CD4-positive, alpha-beta T cell treated with Interleukin-10 for 1 hour (primary cell): ENCODE measurements around the gene TMEM209.
"Not testable (repeated sequence)": the region's sequence is repeated elsewhere in the genome, so short reads cannot be mapped to it uniquely, and the experiment has no call there.

Source experiments
- DNase-seq: peaks from one replicate; pipeline ENCODE4 v3.0.0-alpha.2; 2020

TMEM209 gene

DNA sequence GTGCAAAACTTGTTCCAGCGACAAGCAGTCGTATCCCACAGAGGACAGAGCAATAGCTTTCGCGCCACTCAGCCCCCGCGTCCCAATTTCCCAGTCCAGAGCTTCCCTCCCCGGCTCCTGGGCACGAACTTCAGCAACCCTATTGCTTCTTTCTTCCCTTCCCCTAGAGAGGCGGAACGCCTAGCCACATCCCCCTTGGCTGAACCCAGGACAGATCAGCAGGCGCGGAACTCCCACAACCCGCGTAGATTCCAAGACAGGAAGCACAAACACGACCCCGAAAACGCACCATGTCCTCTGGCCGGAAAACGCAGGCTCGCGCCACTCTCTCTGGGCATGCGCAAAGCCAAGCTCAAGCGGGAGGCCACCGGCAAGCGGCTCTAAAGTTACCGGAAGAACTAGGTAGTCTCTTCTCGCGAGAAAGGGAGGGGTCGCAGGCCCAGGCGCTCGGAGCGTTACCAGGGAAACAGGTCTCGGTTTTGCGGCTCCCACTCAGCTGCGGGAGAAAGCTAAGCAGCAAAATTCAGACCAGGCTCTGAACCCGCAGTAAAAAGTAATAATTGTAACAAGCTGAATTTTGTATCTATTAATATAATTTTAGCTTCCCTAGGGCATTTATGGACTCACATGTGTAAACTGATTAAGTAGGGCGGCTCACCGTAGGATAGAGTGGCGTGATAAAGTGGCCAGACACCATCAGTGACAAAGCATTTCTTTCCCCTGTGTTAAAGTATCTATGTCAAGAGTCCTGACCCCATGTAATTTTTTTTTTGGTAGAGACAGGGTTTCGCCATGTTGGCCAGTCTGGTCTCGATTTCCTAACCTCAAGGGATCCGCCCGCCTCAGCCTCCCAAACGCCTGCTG lies at the start of gene TMEM209:
Gene TMEM209, minus strand, starts transcription at position 323 of the 864 bp plus-strand sequence. Its CDS starts 31 bp downstream, at position 292.
- peak; percentile 96 for DNase-seq

DNA sequence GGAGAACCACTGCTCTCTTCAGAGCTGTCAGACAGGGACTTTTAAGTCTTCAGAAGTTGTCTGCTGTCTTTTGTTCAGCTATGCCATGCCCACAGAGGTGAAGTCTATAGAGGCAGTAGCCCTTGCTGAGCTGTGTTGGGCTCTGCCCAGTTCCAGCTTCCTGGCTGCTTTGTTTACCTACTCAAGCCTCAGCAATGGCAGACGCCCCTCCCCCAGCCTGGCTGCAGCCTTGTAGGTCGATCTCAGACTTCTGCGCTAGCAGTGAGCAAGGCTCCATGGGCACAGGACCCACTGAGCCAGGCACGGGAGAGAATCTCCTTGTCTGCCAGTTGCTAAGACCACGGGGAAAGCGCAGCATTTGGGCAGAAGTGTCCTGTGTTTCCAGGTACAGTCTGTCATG lies 49.3 kb upstream of the TMEM209 start:
- no peak for DNase-seq

DNA sequence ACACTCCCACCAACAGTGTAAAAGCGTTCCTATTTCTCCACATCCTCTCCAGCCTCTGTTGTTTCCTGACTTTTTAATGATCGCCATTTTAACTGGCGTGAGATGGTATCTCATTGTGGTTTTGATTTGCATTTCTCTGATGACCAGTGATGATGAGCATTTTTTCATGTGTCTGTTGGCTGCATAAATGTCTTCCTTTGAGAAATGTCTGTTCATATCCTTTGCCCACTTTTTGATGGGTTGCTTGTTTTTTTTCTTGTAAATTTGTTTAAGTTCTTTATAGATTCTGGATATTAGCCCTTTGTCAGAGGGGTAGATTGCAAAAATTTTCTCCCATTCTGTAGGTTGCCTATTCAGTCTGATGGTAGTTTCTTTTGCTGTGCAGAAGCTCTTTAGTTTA lies 44.4 kb upstream of the TMEM209 start:
- DNase-seq, result not testable (repeated sequence)

DNA sequence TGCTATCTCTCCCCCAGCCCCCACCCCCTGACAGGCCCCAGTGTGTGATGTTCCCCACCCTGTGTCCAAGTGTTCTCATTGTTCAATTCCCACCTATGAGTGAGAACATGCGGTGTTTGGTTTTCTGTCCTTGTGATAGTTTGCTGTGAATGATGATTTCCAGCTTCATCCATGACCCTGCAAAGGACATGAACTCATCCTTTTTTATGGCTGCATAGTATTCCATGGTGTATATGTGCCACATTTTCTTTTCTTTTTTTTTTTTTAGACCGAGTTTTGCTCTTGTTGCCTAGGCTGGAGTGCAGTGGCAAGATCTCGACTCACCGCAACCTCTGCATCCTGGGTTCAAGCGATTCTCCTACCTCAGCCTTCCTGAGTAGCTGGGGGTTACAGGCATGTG lies 43.6 kb upstream of the TMEM209 start:
- not testable (repeated sequence) for DNase-seq

DNA sequence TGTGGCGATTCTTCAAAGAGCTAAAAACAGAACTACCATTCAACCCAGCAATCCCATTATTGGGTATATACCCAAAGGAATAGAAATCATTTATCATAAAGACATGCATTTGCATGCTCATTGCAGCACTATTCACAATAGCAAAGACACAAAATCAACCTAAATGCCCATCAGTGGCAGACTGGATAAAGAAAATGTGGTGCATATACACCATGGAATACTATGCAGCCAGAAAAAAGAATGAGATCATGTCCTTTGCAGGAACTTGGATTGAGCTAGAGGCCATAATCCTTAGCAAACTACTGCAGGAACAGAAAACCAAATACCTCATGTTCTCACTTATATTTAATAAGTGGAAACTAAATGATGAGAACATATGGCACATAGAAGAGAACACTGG lies 41.3 kb upstream of the TMEM209 start:
- not testable (repeated sequence) for DNase-seq

DNA sequence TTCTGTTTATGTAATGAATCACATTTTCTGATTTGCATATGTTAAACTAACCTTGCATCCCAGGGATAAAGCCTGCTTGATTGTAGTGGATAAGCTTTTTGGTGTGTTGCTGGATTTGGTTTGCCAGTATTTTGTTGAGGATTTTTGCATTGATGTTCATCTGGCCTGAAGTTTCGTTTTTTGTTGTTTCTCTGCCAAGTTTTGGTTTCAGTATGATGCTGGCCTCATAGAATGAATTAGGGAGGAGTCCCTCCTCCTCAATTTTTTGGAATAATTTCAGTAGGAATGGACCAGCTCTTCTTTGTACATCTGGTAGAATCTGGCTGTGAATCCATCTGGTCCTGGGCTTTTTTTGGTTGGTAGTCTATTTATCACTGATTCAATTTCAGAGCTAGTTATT lies 38.3 kb upstream of the TMEM209 start:
- DNase-seq, result not testable (repeated sequence)

DNA sequence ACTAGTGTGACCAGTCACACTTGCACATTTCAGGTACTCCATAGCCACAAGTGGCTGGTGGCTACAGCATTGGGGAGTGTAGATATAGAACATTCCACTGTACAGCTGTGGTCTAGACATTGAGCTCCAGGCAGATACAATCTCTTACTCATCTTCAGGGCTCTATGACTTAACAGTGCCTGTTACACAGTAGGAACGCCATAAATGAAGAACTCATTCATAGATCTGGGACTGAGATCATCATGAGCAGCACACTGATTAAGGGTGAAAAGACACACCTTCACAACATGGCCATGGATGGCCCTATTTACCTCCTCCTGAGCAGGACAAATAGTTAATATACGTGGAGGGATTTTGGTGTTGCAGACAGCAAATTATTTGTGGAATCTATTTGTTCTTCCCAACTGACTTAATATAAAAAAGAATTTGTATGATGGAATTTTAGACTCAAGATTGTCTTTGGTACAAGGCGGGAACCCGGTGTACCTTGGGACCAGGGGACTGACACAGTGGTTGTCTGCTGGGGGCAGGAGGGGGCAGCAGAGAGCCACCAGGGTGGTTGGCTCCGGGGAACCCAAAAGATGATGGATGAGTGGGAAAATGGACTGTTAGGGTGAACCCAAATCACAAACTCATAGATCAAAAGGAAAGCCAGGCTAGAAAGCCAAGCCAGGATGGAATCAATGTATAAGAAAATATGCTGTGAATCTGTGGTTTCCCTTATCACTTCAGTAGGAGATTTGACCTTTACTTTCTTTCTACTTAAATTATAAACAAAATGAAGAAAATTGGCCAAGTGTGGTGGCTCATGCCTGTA lies 37.2 kb upstream of the TMEM209 start:
- DNase-seq, result peak; percentile 38

DNA sequence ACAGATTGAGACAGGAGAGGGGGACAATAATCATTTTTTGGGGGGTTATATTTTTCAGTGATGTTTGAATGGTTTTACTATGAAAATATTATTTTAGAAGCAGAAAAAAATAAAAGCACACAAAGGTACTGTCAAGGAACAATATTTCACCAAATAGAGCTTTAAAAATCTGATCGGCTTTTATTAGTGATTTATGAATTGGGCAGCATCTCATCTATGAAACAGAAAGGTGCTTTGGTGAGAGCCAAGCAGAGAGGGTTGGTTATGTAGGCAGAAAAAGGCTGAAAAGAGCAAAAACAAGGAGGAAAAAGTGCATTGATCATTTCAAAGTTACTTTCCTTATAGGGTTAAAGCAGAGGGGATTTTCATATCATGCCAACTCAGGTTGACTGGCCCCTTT lies 35.0 kb upstream of the TMEM209 start:
- DNase-seq, result no peak

DNA sequence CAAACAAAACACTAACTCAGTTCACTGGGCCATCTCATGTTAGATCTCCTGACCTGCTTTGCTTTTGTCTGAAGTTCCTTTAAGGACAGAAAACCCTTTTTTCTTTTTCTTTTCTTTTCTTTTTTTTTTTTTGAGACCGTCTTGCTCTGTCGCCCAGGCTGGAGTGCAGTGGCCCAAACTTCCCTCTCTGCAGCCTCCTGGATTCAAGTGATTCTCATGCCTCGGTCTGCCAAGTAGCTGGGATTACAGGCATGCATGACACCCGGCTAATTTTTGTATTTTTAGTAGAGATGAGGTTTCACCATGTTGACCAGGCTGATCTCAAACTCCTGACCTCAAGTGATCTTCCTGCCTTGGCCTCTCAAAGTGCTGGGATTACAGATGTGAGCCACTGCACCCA lies 31.2 kb upstream of the TMEM209 start:
- DNase-seq, result not testable (repeated sequence)

DNA sequence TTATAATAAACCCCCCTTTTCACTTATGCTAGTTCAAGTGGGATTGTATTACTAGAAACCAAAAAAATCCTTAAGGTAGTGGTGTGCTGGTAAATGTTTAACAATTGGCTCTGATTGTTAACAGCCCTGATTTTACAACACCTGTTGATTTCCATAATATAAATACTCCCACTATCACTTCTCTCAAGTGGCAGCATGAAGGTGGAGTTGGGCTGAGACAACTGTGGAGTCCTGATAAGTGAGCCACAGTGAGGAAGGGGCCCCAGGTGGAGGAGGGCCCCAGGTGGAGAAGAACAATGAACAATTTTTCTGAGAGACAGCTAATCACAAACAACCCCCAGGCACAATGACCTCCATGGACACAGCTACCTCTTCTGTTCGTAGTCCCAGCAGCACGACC lies 28.9 kb upstream of the TMEM209 start:
- DNase-seq, result no peak

DNA sequence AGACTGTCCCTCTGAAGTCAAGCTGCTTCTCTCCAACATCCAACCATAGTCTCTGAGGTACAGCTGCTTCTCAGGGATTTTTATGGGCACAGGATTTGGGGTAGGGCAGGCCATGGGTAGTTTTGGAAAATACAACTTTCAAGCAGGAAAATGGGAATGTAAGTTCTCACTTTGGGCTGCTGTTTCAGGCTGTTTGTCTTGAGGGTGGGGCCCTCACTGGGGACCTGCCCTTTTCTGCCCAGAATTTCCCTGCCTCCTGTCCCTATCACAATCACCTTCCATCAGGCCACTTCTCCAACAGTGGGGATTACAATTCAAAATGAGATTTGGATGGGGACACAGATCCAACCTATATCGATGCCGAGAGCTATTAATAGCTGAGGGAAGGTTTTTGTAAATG lies 27.0 kb upstream of the TMEM209 start:
- DNase-seq, result no peak

DNA sequence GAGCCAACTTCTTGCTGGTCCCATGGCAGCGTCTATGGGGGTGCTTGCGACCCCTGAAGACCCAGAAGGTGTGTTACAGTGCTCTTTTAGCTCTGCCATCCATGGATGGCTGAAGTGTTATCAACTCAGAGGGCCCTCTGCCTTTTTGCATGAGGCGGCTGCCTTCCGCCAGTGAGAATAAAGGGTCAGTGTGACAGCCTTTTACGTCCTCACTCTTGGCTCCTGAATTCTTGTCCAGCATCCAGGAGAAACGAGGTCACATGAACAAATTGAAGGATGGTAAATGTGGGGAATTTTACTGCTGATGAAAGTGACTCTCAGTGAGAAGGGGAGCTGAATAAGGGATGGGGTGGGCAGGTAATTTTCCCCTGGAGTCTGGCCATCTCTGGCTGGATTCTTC lies 26.6 kb upstream of the TMEM209 start:
- no peak for DNase-seq

DNA sequence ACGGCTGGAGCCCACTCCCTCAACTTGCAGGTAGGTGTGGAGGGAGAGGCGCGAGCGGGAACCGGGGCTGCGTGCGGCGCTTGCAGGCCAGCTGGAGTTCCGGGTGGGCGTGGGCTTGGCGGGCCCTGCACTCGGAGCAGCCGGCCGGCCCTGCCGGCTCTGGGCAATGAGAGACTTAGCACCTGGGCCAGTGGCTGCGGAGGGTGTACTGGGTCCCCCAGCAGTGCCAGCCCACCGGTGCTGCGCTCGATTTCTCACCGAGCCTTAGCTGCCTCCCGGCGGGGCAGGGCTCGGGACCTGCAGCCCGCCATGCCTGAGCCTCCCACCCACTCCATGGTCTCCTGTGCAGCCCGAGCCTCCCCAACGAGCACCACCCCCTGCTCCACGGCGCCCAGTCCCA lies 24.8 kb upstream of the TMEM209 start:
- DNase-seq, result not testable (repeated sequence)

DNA sequence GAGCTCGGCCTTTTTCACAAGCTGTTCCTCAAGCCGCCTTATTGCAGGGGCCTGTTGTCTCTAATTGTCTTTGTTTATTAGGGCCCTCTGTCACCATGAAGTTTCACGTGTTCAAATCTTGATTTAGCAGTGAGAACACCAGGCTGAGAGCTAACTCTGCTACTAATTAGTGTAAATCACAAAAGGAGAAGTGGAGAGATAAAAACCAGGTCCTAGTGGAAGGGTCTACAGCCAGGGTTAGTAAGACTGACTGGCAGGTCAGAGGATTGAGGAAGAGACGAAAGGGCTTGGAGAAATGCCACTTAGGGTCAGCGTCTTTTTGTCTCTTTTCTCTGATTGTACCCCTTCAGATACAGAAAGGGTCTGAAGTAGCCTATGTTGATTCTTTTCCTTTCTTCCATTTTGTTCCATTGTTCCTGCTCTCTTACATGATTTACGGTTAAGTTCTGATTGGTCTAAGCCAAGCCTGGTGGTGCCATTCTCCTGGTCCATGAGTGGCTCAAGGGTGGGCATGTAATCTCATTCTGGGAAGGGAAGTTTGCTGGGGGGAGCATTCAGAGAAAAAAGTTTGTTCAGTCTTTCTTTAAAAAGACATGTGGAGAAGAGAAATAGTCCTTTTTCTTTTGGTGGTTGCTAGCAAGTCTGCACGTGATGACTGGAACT lies 23.8 kb upstream of the TMEM209 start:
- no peak for DNase-seq

DNA sequence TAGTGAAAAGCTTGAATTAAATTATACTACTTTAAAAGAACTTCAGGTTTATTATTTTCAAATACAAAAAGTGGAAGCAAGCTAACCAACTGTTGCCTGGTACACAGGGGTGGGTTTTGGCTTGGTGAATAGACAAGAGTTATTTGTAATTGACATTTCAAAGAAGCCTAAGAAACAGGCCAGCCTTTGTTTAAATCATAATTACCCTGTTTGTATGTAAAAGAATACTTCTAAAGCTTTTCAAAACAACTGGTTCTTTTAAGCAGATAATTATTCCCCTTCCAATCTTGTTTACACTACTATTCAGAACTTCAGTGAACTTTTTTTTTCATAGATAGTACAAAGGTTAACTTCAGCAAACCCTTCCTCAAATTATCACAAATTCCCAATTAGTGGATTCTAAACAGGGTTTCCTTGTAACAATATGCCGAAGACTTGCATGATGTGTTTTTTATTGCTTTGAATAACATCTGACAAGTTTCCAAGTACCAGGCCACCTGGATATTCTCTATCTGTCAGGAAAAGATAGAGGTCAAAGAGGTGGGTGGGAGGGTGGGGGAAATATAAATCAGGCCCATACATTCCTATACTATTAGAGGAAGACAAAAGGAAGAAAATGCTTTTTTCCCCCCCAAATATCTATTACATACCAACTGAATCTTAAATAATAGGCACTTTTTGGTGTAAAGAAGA lies 22.8 kb upstream of the TMEM209 start:
- DNase-seq, result no peak

DNA sequence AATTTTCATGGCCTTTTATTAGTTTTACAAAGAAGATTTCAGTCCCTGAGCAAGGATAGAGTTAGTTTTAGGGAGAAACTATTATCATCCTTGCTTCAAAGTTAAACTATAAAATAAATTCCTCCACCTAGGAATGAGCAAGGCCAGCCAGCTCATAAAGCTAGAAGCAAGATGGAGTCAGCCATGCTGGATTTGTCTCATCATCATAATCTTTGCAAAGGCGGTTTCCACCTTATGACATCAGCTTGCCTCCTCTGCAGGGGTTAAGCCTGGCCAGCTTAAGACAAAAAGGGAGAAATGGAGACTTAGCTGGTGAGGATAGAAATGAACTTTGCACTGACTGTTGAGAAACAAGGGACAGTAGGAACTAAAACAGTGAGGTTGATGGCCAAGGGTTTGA lies 21.1 kb upstream of the TMEM209 start:
- no peak for DNase-seq

DNA sequence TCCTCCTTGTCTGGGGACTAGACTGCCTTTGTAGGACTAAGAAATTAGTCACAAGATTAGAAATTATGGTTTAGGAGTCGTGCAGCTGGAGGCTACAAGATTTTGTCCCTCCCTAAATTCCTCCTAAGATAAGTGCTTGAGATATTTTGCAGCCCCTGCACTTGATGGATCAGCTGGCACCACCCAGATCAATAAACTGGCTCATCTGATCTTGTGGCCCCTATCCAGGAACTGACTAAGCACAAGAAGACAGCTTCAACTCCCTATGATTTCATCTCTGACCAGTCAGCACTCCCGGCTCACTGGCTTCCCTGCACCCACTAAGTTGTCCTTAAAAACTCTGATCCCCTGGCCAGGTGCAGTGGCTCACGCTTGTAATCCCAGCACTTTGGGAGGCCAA lies 19.7 kb upstream of the TMEM209 start:
- not testable (repeated sequence) for DNase-seq

DNA sequence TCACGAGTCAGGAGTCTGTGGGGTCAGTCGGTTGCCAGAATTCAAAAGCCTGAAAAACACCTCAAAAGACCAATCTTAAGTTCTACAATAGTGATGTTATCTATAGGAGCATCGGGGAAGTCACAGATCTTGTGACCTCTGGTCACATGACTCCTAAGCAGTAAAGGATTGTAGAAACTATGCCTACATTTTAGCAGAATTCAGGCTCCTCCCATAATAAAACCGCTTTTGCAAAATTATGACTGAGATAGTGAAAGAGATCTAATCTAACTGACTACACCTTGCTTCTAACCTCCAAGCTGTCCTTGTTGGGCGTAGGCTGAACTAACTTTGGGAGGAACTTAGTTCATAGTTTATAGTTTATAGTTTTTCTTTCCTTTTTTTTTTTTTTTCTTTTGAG lies 19.0 kb upstream of the TMEM209 start:
- no peak for DNase-seq

DNA sequence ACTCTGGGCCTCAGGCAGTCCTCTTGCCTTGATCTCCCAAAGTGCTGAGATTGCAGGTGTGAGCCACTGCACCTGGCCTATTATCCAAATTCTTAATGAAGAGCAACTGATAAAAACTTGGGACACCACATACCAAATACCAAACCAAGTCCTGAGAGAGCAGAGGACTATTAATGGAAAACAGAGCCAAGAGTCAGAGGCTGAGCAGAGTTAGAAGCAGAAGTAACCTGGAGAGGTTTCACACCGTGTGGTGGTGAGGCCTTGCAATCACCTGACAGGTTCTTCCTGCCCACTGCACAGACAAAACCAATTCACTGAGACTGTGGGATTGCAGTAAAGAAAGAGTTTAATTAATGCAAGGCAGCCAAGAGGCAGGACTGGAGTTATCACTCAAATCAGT lies 18.4 kb upstream of the TMEM209 start:
- DNase-seq, result no peak

DNA sequence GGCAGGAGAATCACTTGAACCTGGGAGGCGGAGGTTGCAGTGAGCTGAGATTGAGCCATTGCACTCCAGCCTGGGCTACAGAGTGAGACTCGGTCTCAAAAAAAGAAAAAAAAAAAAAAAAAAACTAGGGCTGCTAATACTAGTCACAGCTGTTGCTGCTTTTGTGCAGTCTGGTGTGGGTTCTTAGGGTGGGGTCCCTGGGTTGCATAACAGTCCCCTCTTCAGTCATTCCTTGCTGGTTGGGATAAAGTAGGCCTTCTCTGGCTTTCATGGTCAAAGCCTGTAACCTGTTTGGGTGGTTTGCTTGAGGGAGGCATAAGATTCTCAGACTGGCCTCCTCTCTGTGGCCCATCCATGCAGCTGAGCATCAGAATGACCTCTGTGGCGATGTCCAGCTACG lies 16.5 kb upstream of the TMEM209 start:
- no peak for DNase-seq

DNA sequence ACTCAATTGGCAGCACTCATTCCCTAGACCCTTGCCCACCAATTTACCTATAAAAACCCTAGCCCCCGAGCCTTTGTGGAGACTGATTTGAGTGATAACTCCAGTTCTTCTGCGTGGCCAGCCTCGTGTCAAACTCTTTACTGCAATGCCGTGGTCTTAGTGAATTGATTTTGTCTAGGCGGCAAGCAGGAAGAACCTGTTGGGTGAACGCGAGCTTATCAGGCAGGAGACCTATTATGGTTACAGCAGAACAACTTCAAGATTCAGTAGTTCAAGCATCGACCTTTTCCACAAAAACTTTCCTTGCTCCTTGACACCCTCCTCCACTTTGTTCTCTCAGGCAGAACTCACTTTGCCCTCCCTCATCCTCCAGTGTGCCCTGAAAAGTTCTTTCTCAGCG lies 14.7 kb upstream of the TMEM209 start:
- DNase-seq, result no peak

DNA sequence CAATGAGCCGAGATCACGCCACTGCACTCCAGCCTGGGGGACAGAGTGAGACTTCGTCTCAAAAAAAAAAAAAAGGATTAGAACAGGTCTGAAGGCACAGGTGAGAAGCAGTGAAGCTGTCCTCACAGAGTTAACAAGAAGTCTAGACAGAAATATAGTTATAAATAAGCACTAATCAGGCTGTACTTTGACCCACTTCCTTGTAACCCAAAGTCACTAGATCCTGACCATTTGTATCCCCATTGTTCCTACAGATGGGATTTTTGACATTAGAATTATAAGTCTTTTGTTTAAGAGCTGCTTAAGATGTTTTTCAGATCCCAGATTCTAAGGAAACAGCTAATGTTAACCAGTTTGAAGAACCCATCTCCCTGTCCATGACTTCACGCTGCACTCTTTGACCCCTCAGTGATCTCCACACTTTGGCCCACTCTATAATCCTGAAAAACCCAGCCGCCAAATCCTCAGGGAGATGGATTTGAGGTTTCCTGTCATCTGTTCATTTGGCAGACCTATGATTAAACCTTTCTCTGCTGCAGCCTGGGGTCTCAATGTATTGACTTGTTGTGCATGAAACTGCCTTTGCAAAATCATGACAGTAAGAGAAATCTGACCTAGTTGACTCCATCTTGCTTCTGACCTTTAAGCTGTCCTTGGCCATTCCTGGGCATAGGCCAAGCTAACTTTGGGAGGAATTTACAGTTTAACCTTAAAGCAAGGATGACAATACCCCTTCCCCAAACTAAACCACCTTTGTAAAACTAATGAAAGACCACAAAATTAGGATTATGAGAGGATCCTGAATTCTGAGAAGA lies 13.8 kb upstream of the TMEM209 start:
- DNase-seq, result no peak
